Transverse colon (tissue), 4 donors: Measurements from ENCODE around the gene RPS6KA2. TPM values are rescaled to one million over a fixed set of nuclear protein-coding genes. Genes with fewer than 3 reads are reported as not detected.

Experiments
- DNase-seq: peaks from one replicate; pipeline ENCODE4 v3.0.0-alpha.2; 2019
- H3K27ac ChIP-seq, 4 donors: fragments of 200-600 bp; sonication (generic); 2 replicates each; pipeline ENCODE4 v1.5.1; 2016 to 2018; ENCODE audit warnings: inconsistent platforms in 4 of 4
- H3K27me3 ChIP-seq: fragments of 200-600 bp; sonication (generic); 2 replicates; pipeline ENCODE4 v1.5.1; 2017; ENCODE audit warnings: inconsistent platforms
- H3K36me3 ChIP-seq, 4 donors: fragments of 200-600 bp; sonication (generic); 2 replicates each; pipeline ENCODE4 v1.5.1; 2017 to 2019; ENCODE audit warnings: inconsistent platforms in 4 of 4
- H3K4me1 ChIP-seq, 4 donors: fragments of 200-600 bp; sonication (generic); 2 replicates each; pipeline ENCODE4 v1.5.1; 2017 to 2020; ENCODE audit warnings: inconsistent platforms in 4 of 4
- H3K4me3 ChIP-seq, 4 donors: fragments of 200-600 bp; sonication (generic); 1 replicate in 1 of 4; 2 replicates in 3 of 4; pipeline versions ENCODE4 v1.5.1 to v1.6.1; 2017 to 2019; ENCODE audit warnings: inconsistent platforms in 4 of 4
- H3K9me3 ChIP-seq, 2 donors: fragments of 200-600 bp; sonication (generic); 2 replicates each; pipeline ENCODE4 v1.5.1; 2017 to 2019; ENCODE audit warnings: inconsistent platforms in 2 of 2
- EP300 ChIP-seq: sonication (generic); formaldehyde crosslinking; IDR thresholded peaks from one replicate; pipeline ENCODE4 v1.6.1; 2017; ENCODE audit warnings: antibody characterized with exemption, low read depth
- POLR2A ChIP-seq: fragments of 450-650 bp; IDR thresholded peaks from one replicate; pipeline ENCODE4 v1.6.1; 2016; ENCODE audit warnings: antibody characterized with exemption, mild to moderate bottlenecking, moderate library complexity
- POLR2AphosphoS5 ChIP-seq, 3 donors: sonication (generic); formaldehyde crosslinking; IDR thresholded peaks; one replicate each; pipeline ENCODE4 v1.6.1; 2016; ENCODE audit warnings: antibody characterized with exemption in 3 of 3
- WGBS, 2 donors: methylation state at CpG; one replicate each; pipeline ENCODE4 v1.1.5; 2018; ENCODE audit warnings: low coverage in 1 of 2; 5-methylcytosine and 5-hydroxymethylcytosine counted together
- in situ Hi-C, 4 donors: fragments of 200-750 bp; cut with MboI; loops; one replicate each; pipeline versions ENCODE4 v1.15.0 to v1.15.1; 2017; ENCODE audit warnings: low sequenced_read_pairs in 3 of 4, low pct_ligation_motif_present in 1 of 4, low pct_unique_long_range_greater_than_20kb in 1 of 4
- intact Hi-C: fragments of 100-400 bp; cut with DNase I; formaldehyde crosslinking; loops from one replicate; pipeline ENCODE4 v1.15.1; 2023; ENCODE audit warnings: low total_unique reads
- total RNA-seq, 4 donors: library from RNA; depleted of rRNA; stranded (reverse); fragments of >200 nt; gene quantifications; one replicate each; pipeline ENCODE4 v1.1.0, GENCODE V29; 2016
- TF ChIP-seq, protein P1 (sequence below), 5 experiments: fragments of 200-600 bp in 3 of 5; fragments of 450-650 bp in 2 of 5; sonication (generic) in 3 of 5; IDR thresholded peaks; 1 replicate in 2 of 5; 2 replicates in 3 of 5; pipeline ENCODE4 v1.5.1; 2016 to 2017; ENCODE audit warnings: antibody characterized with exemption in 5 of 5, inconsistent platforms in 3 of 5, mild to moderate bottlenecking in 2 of 5, moderate library complexity in 1 of 5

The RPS6KA2 gene
- total RNA-seq, 4 donors from 2014 or later: 9.6 to 41.1 (median 15.4) TPM

DNA sequence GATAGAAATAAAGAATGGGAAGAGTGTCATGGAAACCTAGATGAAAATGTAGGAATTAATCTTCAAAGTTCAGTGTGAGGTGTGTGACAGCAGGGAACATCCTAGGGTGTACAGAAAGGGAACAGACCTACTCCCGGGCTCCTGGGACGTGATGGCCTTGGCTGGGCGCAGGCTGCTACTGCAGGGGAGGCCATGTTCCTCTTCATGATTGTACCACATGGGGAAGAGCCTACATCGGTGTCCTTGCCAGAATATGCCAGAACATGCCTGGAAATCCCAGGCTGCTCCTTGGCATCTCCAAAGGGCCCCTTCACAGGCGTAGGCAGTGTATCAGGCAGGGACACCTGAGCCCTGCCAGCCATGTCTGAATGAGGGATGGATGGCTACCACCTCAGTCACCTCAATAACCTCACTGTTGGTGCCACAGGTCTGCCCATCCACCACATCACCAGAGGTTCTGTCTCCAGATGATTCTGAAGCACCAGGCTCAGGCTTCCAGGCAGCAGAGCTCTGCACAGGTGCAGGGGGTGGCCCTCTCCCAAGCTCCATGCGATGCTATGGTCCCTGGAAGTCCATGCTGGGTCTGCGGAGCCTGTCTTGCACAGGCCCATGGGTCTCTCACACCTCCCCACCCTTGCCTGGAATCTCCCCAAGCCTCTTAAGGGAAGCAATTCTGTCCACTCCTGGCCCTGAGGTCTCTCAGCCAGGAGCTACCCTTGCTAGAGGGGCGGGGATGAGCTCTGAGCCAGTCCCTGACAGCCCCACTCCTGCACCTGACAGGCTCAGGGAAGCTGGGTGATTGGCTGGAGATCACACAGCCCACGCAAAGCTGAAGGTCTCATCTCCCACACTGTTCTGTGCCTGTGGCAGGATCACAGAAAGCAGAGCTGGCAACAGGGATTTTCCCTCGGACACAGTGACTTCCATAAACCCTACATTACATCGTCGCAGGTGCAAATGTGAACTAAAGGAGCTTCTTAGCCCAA, 60.7 kb downstream of the RPS6KA2 start:
- DNase-seq: no peak
- no peaks in the 10 kb centered on the region for H3K9me3 ChIP-seq
- in situ Hi-C loops (no loop called here), intact Hi-C loops (no loop called here)
- no peaks in the 10 kb centered on the region for H3K36me3 ChIP-seq
- WGBS, 2 donors: 94% methylated on average over 12 of the region's 12 CpGs; no CpG with 5 or more reads in 1 of the 2 donors
- no peak overlapping the region for H3K4me3 ChIP-seq
- H3K4me1 ChIP-seq: peaks cover 0 to 6% (median 1%) of the 10 kb centered on the region in 4 donors
- no peak for TF ChIP-seq EP300
- TF ChIP-seq POLR2AphosphoS5 (IDR thresholded peaks at IDR 0.05): no peak
- TF ChIP-seq POLR2A: no peak
- TF ChIP-seq, protein P1, sequence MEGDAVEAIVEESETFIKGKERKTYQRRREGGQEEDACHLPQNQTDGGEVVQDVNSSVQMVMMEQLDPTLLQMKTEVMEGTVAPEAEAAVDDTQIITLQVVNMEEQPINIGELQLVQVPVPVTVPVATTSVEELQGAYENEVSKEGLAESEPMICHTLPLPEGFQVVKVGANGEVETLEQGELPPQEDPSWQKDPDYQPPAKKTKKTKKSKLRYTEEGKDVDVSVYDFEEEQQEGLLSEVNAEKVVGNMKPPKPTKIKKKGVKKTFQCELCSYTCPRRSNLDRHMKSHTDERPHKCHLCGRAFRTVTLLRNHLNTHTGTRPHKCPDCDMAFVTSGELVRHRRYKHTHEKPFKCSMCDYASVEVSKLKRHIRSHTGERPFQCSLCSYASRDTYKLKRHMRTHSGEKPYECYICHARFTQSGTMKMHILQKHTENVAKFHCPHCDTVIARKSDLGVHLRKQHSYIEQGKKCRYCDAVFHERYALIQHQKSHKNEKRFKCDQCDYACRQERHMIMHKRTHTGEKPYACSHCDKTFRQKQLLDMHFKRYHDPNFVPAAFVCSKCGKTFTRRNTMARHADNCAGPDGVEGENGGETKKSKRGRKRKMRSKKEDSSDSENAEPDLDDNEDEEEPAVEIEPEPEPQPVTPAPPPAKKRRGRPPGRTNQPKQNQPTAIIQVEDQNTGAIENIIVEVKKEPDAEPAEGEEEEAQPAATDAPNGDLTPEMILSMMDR (IDR thresholded peaks at IDR 0.05): no peak
- H3K27ac ChIP-seq: no peak overlapping the region
- H3K27me3 ChIP-seq: no peaks in the 10 kb centered on the region

DNA sequence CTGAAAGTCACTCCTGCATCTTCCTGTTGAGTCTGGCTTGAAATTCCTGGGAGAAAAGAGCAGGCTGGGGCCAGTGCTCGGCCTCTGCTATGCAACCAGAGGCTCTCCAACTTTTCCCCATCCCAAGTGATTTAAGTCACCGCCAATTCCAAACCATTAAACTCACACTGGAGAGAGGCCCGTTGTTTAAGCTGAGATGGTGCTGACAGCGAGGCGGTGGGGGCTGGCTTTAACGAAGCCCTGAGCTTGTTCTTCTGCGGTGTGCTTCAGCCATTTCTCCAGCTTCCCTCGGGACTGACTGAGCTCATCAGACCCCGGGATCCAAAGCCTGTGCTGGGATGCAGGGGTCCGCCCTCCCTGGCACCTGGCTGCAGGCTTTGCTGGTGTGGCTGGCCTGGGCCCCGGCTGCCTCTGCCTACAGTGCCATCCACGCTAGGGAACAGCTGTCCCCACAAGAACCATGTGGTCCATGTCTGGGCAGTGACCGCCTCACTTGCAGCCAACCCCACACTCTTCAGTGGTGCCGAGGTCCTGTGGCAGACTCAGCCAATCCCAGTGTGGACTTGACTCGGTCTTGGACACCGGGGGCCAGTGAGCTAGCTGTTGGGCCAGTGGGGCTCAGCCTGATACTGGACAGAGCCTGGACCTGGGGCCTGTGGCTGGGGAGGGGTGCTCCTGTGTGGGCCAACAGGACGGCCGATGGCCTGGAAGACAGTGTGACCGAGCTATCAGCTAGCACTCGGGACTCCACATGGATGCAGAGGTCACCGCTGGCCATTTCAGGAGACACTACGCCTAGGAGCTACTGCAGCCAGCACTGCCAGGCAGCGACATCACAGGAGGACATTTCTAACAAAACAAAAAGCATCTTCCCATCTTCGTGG, 61.7 kb downstream of the RPS6KA2 start:
- TF ChIP-seq POLR2AphosphoS5 (IDR thresholded peaks at IDR 0.05): no peak
- TF ChIP-seq, protein P1 (IDR thresholded peaks at IDR 0.05): no peak
- no peak for TF ChIP-seq POLR2A
- no peak for TF ChIP-seq EP300
- Histone ChIP-seq H3K27me3 (no peaks in the 10 kb centered on the region), H3K4me3 (no peak overlapping the region), H3K36me3 (no peaks in the 10 kb centered on the region), H3K4me1 (peaks cover 0 to 6% (median 1%) of the 10 kb centered on the region in 4 donors), H3K9me3 (no peaks in the 10 kb centered on the region), H3K27ac (peak overlapping the region in 1 of 4 donors; percentile 23)
- DNase-seq: no peak
- intact Hi-C loops: no loop called here
- WGBS, 2 donors: 87 to 100% methylated on average over 1 to 24 of the region's 24 CpGs
- in situ Hi-C loops: no loop called here

- H3K36me3 ChIP-seq: no peaks in the 10 kb centered on the region
- no peak overlapping the region for H3K4me3 ChIP-seq
- H3K4me1 ChIP-seq: peaks cover 0 to 6% (median 1%) of the 10 kb centered on the region in 4 donors
- H3K27me3 ChIP-seq: no peaks in the 10 kb centered on the region
- TF ChIP-seq, protein P1 (IDR thresholded peaks at IDR 0.05): no peak
- TF ChIP-seq POLR2AphosphoS5 (IDR thresholded peaks at IDR 0.05) (no peak), POLR2A (no peak), EP300 (no peak)
- WGBS, 2 donors: 89 to 90% methylated on average over 9 of the region's 9 CpGs
- intact Hi-C loops: no loop called here
- DNase-seq: no peak
- H3K9me3 ChIP-seq: no peaks in the 10 kb centered on the region
- H3K27ac ChIP-seq: no peak overlapping the region
- in situ Hi-C loops: no loop called here
Measured at GRCh38 chr6:166563805-166564204, 63.2 kb downstream of the RPS6KA2 start.

DNA sequence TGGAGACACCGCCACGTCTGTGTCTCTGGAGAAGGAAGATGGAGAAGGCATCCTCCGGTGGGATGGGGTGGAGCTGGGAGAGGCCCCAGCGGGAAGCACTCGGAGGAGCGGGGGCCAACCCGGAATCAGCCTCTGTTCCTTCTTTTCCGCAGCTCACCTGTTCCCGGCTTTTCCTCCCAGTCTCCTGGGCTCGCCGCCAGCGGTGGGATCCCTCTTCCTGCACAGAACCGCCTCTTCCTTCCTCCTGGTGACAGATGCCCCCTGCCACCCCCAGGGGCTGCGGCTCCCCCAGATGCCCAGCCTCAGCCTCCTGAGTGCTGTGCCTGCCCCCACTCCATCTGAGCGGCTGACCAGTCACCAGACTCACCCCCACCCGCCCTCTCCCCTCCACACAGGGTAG, 63.9 kb downstream of the RPS6KA2 start:
- H3K36me3 ChIP-seq: no peaks in the 10 kb centered on the region
- DNase-seq: no peak
- no peak overlapping the region for H3K4me3 ChIP-seq
- intact Hi-C loops: no loop called here
- TF ChIP-seq, protein P1 (IDR thresholded peaks at IDR 0.05): no peak
- no peak for TF ChIP-seq EP300
- no peak for TF ChIP-seq POLR2AphosphoS5 (IDR thresholded peaks at IDR 0.05)
- no peak for TF ChIP-seq POLR2A
- 71 to 77% methylated on average over 3 to 16 of the region's 16 CpGs for WGBS, 2 donors
- H3K27me3 ChIP-seq: no peaks in the 10 kb centered on the region
- H3K27ac ChIP-seq: no peak overlapping the region
- peaks cover 0 to 6% (median 1%) of the 10 kb centered on the region in 4 donors for H3K4me1 ChIP-seq
- in situ Hi-C loops: no loop called here
- H3K9me3 ChIP-seq: no peaks in the 10 kb centered on the region
